ENCODE data around the gene REEP2. TPM values are rescaled to one million over a fixed set of nuclear protein-coding genes. Genes with fewer than 3 reads are reported as not detected.
"Not testable (repeated sequence)": the region's sequence is repeated elsewhere in the genome, so short reads cannot be mapped to it uniquely, and the experiment has no call there.

The REEP2 gene
- 10 to 100 TPM; 12.5 to 13.0 TPM for total RNA-seq
- long read RNA-seq, donor 1, transcript REEP2-202 (8 exons, 2,170 nt) = major isoform, 11 of 15 reads
- long read RNA-seq, donor 1, partial matches to known transcripts = 0 of 15 reads
- long read RNA-seq, donor 1, other reads (novel, unspliced or antisense) = 0 of 15 reads
- long read RNA-seq, donor 2, transcript REEP2-202 (8 exons, 2,170 nt) = major isoform, 12 of 17 reads
- long read RNA-seq, donor 2, partial matches to known transcripts = 3 of 17 reads
- long read RNA-seq, donor 2, other reads (novel, unspliced or antisense) = 2 of 17 reads

GRCh38 chr5:138438724-138439476 lies at the start of gene REEP2:
REEP2 (plus strand) TSS chr5:138439057; CDS start chr5:138439209, 152 bp downstream.
- no peak for DNase-seq (ENCODE audit: low spot score)
- intact Hi-C loops (cut with DNase I) = no loop called here

GRCh38 chr5:138389332-138389731 lies 49.5 kb upstream of the REEP2 start:
- no peak for DNase-seq (ENCODE audit: low spot score)
- intact Hi-C loops (cut with DNase I) = loop anchor here in 1 of 2 donors (10.0 kb wide), 1 partner anchor 935 kb away; no protein-coding TSS in a partner anchor

- intact Hi-C loops (cut with DNase I) = loop anchor here in 1 of 2 donors (10.0 kb wide), 1 partner anchor 935 kb away; no protein-coding TSS in a partner anchor
- not testable (repeated sequence) for DNase-seq (ENCODE audit: low spot score)
Measured at GRCh38 chr5:138389911-138390310, 48.9 kb upstream of the REEP2 start.

- DNase-seq (ENCODE audit: low spot score) = no peak
- intact Hi-C loops (cut with DNase I) = no loop called here
Measured at GRCh38 chr5:138391859-138392386, 46.9 kb upstream of the REEP2 start.

- no peak for DNase-seq (ENCODE audit: low spot score)
- intact Hi-C loops (cut with DNase I) = no loop called here
Measured at GRCh38 chr5:138402640-138403039, 36.2 kb upstream of the REEP2 start.

DNA sequence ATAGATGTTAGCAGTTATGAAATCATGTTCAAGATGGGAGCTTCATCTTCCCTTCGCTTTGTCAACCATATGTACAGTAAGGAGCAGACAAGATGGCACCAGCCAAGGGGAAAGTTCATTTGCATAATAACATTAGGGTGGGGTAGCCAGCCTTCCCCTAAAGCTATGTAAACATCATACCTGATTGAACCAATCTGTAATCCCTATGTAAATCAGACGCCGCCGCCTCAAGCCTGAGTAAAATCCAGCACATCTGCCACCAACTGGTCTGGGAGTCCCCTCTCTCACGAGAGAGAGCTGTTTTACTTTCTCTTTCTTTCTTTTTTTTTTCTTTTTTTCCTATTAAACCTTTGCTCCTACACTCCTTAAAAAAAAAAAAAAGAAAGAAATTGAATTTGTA lies 30.8 kb upstream of the REEP2 start:
- intact Hi-C loops (cut with DNase I) = no loop called here
- no peak for DNase-seq (ENCODE audit: low spot score)

GRCh38 chr5:138410996-138411640 lies 27.7 kb upstream of the REEP2 start:
- DNase-seq (ENCODE audit: low spot score) = not testable (repeated sequence)
- intact Hi-C loops (cut with DNase I) = loop anchor here in 1 of 2 donors (10.0 kb wide), 1 partner anchor 196 kb away; the partner anchor contains the start of gene CDC23

GRCh38 chr5:138418444-138418843 lies 20.4 kb upstream of the REEP2 start:
- intact Hi-C loops (cut with DNase I) = loop anchor here in 1 of 2 donors (10.0 kb wide), 1 partner anchor 204 kb away; the partner anchor contains the start of gene CDC23
- DNase-seq (ENCODE audit: low spot score) = no peak

- no peak for DNase-seq (ENCODE audit: low spot score)
- intact Hi-C loops (cut with DNase I) = no loop called here
Measured at GRCh38 chr5:138425079-138425478, 13.8 kb upstream of the REEP2 start.

DNA sequence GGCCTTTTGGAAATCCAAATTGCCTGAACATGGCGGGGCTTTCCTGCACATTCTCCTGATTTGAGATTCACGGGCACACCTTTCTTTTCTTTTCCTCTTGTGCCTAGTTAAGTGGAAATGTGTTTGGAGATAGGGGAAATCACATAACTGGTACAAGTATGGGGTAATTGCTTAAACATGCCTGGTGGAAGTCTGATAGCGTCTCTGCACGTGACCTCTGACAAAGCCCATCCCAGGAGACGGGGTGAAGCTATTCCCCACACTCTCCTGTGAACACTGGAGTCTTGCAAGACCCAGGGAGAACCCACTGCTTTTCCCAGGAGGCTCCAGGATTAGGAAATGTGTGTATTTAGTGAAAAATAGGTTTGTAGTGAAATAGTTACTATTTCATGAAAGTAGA lies 2.9 kb upstream of the REEP2 start:
- no peak for DNase-seq (ENCODE audit: low spot score)

DNA sequence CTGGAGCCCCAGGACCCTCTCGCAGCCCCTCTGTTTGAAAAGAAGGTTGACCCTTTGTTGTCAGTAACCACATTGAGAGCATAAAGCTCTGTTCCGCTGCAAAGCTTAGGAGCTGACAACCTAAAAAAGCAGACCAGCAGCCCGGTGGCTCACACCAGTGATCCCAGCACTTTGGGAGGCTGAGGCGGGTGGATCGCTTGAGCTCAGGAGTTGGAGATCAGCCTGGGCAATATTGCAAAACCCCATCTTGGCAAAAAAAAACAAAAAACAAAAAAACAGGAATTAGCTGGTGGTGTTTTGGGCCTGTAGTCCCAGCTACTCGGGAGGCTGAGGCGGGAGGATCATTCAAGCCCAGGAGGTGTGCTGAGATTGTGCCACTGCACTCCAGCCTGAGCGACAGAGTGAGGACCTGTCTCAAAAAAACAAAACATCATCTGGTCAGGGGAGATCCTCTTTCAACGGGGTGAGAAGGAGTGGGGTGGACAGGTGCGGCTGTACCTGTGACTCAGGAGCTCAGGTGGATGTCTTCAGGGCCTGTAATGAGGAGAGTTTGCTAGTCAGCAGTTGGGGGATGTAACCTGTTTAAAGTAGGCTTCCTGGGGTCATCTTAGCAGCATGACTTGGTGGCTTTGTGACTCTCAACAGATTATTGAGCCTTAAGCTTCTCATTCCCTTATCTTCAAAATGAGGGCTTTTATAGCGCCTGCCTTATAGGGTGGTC lies 694 bp upstream of the REEP2 start:
- no peak for DNase-seq (ENCODE audit: low spot score)
- intact Hi-C loops (cut with DNase I) = no loop called here

More for the DNA sequence above, 2.9 kb upstream of the REEP2 start:
- intact Hi-C loops (cut with DNase I) = no loop called here

DNA sequence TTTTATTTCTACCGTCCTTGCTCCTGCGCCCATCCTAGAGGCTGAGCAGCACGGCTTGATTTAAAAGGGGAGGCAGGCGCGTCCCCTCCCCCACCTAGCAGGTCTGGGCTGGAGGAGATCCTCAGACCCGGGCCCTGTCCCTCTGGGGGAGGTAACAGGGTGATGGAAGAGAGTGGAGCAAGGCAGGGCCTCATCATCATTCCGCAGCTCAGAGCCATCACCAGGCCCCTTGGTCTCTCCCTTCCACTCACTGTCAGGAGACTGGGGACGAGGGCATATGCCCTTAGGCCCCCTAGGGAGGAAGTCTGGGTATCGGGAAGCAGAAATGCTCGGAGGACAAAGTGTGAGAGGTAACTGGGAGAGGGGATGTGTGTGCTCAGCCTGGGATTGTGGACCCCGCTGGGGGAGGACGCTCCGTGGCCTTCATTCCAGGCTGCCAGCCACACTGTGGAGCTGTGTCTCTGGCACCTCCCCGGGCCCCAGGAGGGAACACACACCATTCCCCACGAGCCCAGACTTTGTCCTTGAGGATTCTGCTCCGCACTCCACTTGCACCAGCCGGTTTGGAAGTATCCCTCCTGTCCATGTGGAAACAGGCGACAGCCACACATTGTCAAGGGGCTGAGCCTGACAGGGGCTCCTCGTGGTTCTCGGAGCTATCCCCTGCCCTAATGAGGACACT lies 761 bp downstream of the REEP2 start:
- intact Hi-C loops (cut with DNase I) = no loop called here

DNA sequence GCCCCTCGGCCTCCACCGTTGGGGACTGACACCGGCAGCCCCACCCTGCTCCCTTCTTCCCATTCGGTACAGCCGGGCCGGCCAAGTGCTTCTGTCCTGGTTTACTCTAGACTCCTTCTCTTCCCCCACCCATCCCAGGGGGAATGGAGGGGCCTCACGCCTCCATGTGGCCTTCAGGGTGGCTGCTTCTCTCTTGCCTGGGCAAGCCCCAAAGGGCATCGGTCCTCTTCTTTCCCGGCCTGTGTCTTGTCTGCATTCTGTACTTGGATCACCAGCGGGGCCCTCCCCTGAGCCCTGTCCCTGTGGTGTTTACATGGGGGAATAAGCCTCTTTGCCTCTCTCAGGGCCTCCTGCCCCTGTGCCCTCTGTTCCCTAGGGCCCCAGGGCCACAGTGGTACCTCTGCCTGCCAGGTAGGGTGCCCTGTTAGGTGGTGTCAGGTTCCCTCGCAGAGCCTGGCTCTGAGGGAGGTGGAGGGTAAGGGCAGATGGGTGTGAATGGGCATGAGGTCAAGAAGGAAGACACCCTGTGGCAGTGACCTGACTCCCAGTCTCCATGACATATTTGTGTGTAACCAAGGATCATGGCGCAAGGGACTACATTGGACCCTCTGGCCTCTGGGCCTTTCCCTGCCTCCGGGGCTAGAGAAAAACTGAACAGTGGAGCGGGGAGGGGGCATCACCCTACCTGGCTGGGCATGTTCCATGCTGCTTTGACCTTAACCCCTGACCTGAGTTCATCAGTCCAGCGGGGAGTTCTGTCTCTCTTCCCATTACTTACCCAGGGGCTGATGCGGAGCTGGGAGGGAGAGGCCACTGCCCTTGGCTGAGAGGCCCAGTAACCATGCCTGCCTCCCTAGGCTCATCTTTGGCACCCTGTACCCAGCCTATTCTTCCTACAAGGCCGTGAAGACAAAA lies 1.6 kb downstream of the REEP2 start:
- no peak for DNase-seq (ENCODE audit: low spot score)
- intact Hi-C loops (cut with DNase I) = no loop called here

More for the DNA sequence above, 761 bp downstream of the REEP2 start:
- no peak for DNase-seq (ENCODE audit: low spot score)

- intact Hi-C loops (cut with DNase I) = no loop called here
- DNase-seq (ENCODE audit: low spot score) = no peak
Measured at GRCh38 chr5:138441221-138441620, 2.4 kb downstream of the REEP2 start.

GRCh38 chr5:138444078-138444773 lies 5.4 kb downstream of the REEP2 start:
- intact Hi-C loops (cut with DNase I) = no loop called here
- DNase-seq (ENCODE audit: low spot score) = no peak

DNA sequence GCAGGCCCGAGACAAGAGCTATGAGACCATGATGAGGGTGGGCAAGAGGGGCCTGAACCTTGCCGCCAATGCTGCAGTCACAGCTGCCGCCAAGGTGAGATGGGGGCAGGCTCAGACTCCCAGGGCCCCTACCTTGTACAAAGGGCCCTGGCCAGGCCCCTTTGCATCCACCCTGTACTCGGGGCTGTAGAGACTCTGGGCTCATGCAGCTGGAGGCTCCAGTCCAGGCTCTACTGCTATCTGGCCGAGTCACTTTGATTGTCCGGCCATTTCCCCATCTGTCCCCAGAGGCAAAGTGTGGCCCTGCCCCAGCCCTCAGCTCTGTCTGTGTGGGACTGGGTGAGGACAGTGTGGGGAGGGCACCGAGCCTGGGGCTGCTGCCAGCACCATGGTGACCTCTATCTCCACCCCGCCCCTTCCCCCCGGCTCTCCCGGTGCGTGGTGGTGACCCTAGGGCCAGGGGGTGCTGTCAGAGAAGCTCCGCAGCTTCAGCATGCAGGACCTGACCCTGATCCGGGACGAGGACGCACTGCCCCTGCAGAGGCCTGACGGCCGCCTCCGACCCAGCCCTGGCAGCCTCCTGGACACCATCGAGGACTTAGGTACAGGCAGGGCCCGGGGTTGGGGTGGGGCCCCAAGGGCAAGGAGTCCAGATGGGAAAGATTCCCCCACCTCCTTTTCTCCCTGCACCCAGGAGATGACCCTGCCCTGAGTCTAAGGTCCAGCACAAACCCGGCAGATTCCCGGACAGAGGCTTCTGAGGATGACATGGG lies 6.1 kb downstream of the REEP2 start:
- DNase-seq (ENCODE audit: low spot score) = no peak
- intact Hi-C loops (cut with DNase I) = no loop called here

All from posterior vena cava (tissue), 2 donors.